SK-N-SH treated with all-trans-retinoic acid at 6 μM for 48 hours (cell line): ENCODE measurements around the gene SMARCA4.

Source experiments
- ATAC-seq: fragments of 200-7000 bp; cut with Tn5 transposase; 3 replicates; pipeline ENCODE4 v1.9.1; 2020; ENCODE audit warnings: mild to moderate bottlenecking, moderate library complexity
- ARNTL ChIP-seq: fragments of 450-650 bp; formaldehyde crosslinking; IDR thresholded peaks from 2 replicates; pipeline ENCODE4 v1.5.0; 2020; ENCODE audit warnings: low read depth, mild to moderate bottlenecking, moderate library complexity, borderline replicate concordance
- BACH2 ChIP-seq: fragments of 250-450 bp; sonication (Bioruptor Pico); IDR thresholded peaks from 2 replicates; pipeline ENCODE4 v1.9.0; 2021; ENCODE audit warnings: mild to moderate bottlenecking, borderline replicate concordance
- CREB5 ChIP-seq: fragments of 250-450 bp; sonication (Bioruptor Pico); IDR thresholded peaks from 2 replicates; pipeline ENCODE4 v1.5.1; 2020; ENCODE audit warnings: low read depth, mild to moderate bottlenecking, moderate library complexity
- CSDC2 ChIP-seq: fragments of 250-450 bp; sonication (Bioruptor Pico); IDR thresholded peaks from 2 replicates; pipeline ENCODE4 v1.5.0; 2020; ENCODE audit warnings: mild to moderate bottlenecking, moderate library complexity
- CSRNP3 ChIP-seq: fragments of 250-450 bp; sonication (Bioruptor Pico); IDR thresholded peaks from 2 replicates; pipeline ENCODE4 v1.5.1; 2021; ENCODE audit warnings: mild to moderate bottlenecking, moderate library complexity
- ESRRG ChIP-seq: fragments of 250-450 bp; sonication (Bioruptor Pico); IDR thresholded peaks from 2 replicates; pipeline ENCODE4 v1.6.1; 2021; ENCODE audit warnings: mild to moderate bottlenecking
- GLIS3 ChIP-seq: fragments of 250-450 bp; sonication (Bioruptor Pico); IDR thresholded peaks from 2 replicates; pipeline ENCODE4 v1.5.0; 2020; ENCODE audit warnings: mild to moderate bottlenecking, moderate library complexity
- ISL1 ChIP-seq: fragments of 250-450 bp; sonication (Bioruptor Pico); IDR thresholded peaks from 2 replicates; pipeline ENCODE4 v2.1.2; 2022; ENCODE audit warnings: mild to moderate bottlenecking, moderate library complexity
- OSR1 ChIP-seq: fragments of 250-450 bp; sonication (Bioruptor Pico); IDR thresholded peaks from 2 replicates; pipeline ENCODE4 v1.8.0; 2022; ENCODE audit warnings: moderate library complexity, mild to moderate bottlenecking, inconsistent platforms
- PATZ1 ChIP-seq: fragments of 250-450 bp; sonication (Bioruptor Pico); IDR thresholded peaks from 2 replicates; pipeline ENCODE4 v1.8.0; 2020; ENCODE audit warnings: mild to moderate bottlenecking, moderate library complexity, borderline replicate concordance
- POU6F1 ChIP-seq: fragments of 250-450 bp; sonication (Bioruptor Pico); IDR thresholded peaks from 2 replicates; pipeline ENCODE4 v1.8.0; 2021; ENCODE audit warnings: low read depth, mild to moderate bottlenecking, moderate library complexity, borderline replicate concordance
- RARB ChIP-seq: fragments of 250-450 bp; sonication (Bioruptor Pico); IDR thresholded peaks from 2 replicates; pipeline ENCODE4 v1.8.0; 2021; ENCODE audit warnings: mild to moderate bottlenecking, moderate library complexity
- SNAI2 ChIP-seq: fragments of 250-450 bp; sonication (Bioruptor Pico); IDR thresholded peaks from 2 replicates; pipeline ENCODE4 v1.5.0; 2020; ENCODE audit warnings: mild to moderate bottlenecking, moderate library complexity
- TCF4 ChIP-seq: fragments of 250-450 bp; sonication (Bioruptor Pico); IDR thresholded peaks from 2 replicates; pipeline ENCODE4 v1.8.0; 2021; ENCODE audit warnings: mild to moderate bottlenecking, moderate library complexity, borderline replicate concordance
- TOX ChIP-seq: fragments of 250-450 bp; sonication (Bioruptor Pico); IDR thresholded peaks from 2 replicates; pipeline ENCODE4 v1.8.0; 2021; ENCODE audit warnings: mild to moderate bottlenecking, moderate library complexity, borderline replicate concordance
- TSHZ2 ChIP-seq: fragments of 250-450 bp; sonication (Bioruptor Pico); IDR thresholded peaks from 2 replicates; pipeline ENCODE4 v1.5.0; 2020; ENCODE audit warnings: mild to moderate bottlenecking, moderate library complexity
- ZC3H10 ChIP-seq: fragments of 250-450 bp; sonication (Bioruptor Pico); IDR thresholded peaks from 2 replicates; pipeline ENCODE4 v1.5.1; 2021; ENCODE audit warnings: mild to moderate bottlenecking, moderate library complexity
- ZFP3 ChIP-seq: fragments of 250-450 bp; sonication (Bioruptor Pico); IDR thresholded peaks from 2 replicates; pipeline ENCODE4 v1.5.0; 2020; ENCODE audit warnings: mild to moderate bottlenecking, moderate library complexity
- ZFP30 ChIP-seq: fragments of 450-650 bp; formaldehyde crosslinking; IDR thresholded peaks from 2 replicates; pipeline ENCODE4 v1.5.0; 2022; ENCODE audit warnings: mild to moderate bottlenecking, moderate library complexity
- ZNF565 ChIP-seq: fragments of 450-650 bp; formaldehyde crosslinking; conservative IDR thresholded peaks from 2 replicates; pipeline ENCODE4 v1.5.0; 2020; ENCODE audit warnings: low read depth, mild to moderate bottlenecking, moderate library complexity
- ZNF70 ChIP-seq: fragments of 450-650 bp; formaldehyde crosslinking; IDR thresholded peaks from 2 replicates; pipeline ENCODE4 v1.5.0; 2020; ENCODE audit warnings: mild to moderate bottlenecking, moderate library complexity
- ZNF8 ChIP-seq: fragments of 450-650 bp; formaldehyde crosslinking; IDR thresholded peaks from 2 replicates; pipeline ENCODE4 v1.5.0; 2020; ENCODE audit warnings: mild to moderate bottlenecking, moderate library complexity

The SMARCA4 gene

GRCh38 chr19:11005521-11005920 is 44.7 kb downstream of the SMARCA4 start:
- ATAC-seq, result no peak
- TF ChIP-seq ZNF70 (CRISPR knock-in tag), result no peak
- no peak for TF ChIP-seq TCF4 (CRISPR knock-in tag)
- no peak for TF ChIP-seq ISL1 (CRISPR knock-in tag)
- no peak for TF ChIP-seq CSDC2 (CRISPR knock-in tag)
- TF ChIP-seq CSRNP3 (CRISPR knock-in tag), result no peak
- no peak for TF ChIP-seq TSHZ2 (CRISPR knock-in tag)
- no peak for TF ChIP-seq RARB (CRISPR knock-in tag)
- TF ChIP-seq ARNTL (CRISPR knock-in tag), result no peak
- TF ChIP-seq ESRRG (CRISPR knock-in tag), result no peak
- no peak for TF ChIP-seq GLIS3
- TF ChIP-seq CREB5 (CRISPR knock-in tag), result no peak
- no peak for TF ChIP-seq ZC3H10
- TF ChIP-seq TOX (CRISPR knock-in tag), result no peak
- no peak for TF ChIP-seq ZNF8
- TF ChIP-seq PATZ1 (CRISPR knock-in tag), result no peak
- no peak for TF ChIP-seq OSR1 (CRISPR knock-in tag)

- TF ChIP-seq ISL1 (CRISPR knock-in tag) (no peak), TCF4 (CRISPR knock-in tag) (no peak), ZFP3 (CRISPR knock-in tag) (no peak), ZNF70 (CRISPR knock-in tag) (no peak), ESRRG (CRISPR knock-in tag) (no peak), SNAI2 (CRISPR knock-in tag) (no peak), ZC3H10 (no peak), CSRNP3 (CRISPR knock-in tag) (no peak), OSR1 (CRISPR knock-in tag) (no peak), POU6F1 (CRISPR knock-in tag) (no peak), ZFP30 (no peak), CSDC2 (CRISPR knock-in tag) (no peak), TOX (CRISPR knock-in tag) (no peak), PATZ1 (CRISPR knock-in tag) (no peak), ZNF8 (no peak), BACH2 (CRISPR knock-in tag) (no peak), GLIS3 (no peak), ZNF565 (CRISPR knock-in tag) (no peak)
- no peak for ATAC-seq
Measured at GRCh38 chr19:11007385-11007784, 46.6 kb downstream of the SMARCA4 start.
